Activated CD8-positive, alpha-beta memory T cell treated with anti-CD3 and anti-CD28 coated beads, Interleukin-2, amount 10 ng/mL, durations not matched to agents 7 days and 5 days (primary cell): Measurements from ENCODE around the gene RAF1. TPM values are rescaled to one million over a fixed set of nuclear protein-coding genes. Genes with fewer than 3 reads are reported as not detected.

Experiments
- ATAC-seq: fragments of 150-1000 bp; cut with Tn5 transposase; one replicate; pipeline ENCODE4 v1.10.0; 2021; ENCODE audit warnings: moderate library complexity
- CTCF ChIA-PET: fragments of 350-600 bp; sonication (Branson Sonifier 250); formaldehyde crosslinking; loops from one replicate; lab custom pipeline; 2021; ENCODE audit warnings: antibody characterized with exemption; lab: Charles Lee
- DNase-seq: peaks from one replicate; pipeline ENCODE4 v3.0.0-alpha.2; 2020
- H3K27ac Mint-ChIP-seq: one replicate; pipeline ENCODE4 v1.8.0; 2021; ENCODE audit warnings: mild to moderate bottlenecking, mixed read lengths
- H3K27me3 Mint-ChIP-seq: one replicate; pipeline ENCODE4 v1.8.0; 2021; ENCODE audit warnings: mixed read lengths
- H3K36me3 Mint-ChIP-seq: one replicate; pipeline ENCODE4 v1.8.0; 2021; ENCODE audit warnings: mild to moderate bottlenecking, mixed read lengths
- H3K4me1 Mint-ChIP-seq: one replicate; pipeline ENCODE4 v1.8.0; 2021; ENCODE audit warnings: mixed read lengths
- H3K4me3 Mint-ChIP-seq: one replicate; pipeline ENCODE4 v1.8.0; 2021; ENCODE audit warnings: mild to moderate bottlenecking, moderate library complexity, mixed read lengths
- H3K9me3 Mint-ChIP-seq: one replicate; pipeline ENCODE4 v1.8.0; 2022; ENCODE audit warnings: low read depth, mixed read lengths
- total RNA-seq, 2 experiments: library from RNA; stranded (reverse); gene quantifications; one replicate each; pipeline ENCODE4 v1.2.3, GENCODE V29; 2021

RAF1 gene
- total RNA-seq, 2 experiments from 2014 or later: 92.4 to 96.8 TPM

DNA sequence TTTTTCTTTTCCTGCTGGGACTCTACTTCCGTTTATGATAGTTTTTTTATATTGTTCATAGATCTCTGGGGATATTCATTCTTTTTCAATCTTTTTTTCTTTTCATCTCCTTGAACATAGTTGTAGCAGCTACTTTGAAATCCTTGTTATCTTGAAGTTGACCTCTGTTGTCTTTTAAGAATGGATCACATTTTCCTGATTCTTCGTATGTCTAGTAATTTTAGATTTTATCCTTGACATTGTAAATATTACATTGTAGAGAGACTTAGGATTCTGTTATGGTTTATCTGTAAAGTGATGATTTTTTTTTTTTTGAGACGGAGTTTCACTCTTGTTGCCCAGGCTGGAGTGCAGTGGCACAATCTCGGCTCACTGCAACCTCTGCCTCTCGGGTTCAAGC, 86.5 kb downstream of the RAF1 start:
- Mint-ChIP-seq H3K36me3 (peaks cover 50% of the 10 kb centered on the region), H3K9me3 (no peaks in the 10 kb centered on the region), H3K4me3 (no peak overlapping the region), H3K4me1 (peaks cover 6% of the 10 kb centered on the region), H3K27ac (no peak overlapping the region), H3K27me3 (no peaks in the 10 kb centered on the region)
- no peak for ATAC-seq
- CTCF ChIA-PET: interaction anchor here (0.6 to 1.8 kb wide), 3 partner anchors 9 to 1305 kb away, joined by 3 to 6 read pairs (median 3); partner anchors contain the start of gene ATG7
- no peak for DNase-seq

DNA sequence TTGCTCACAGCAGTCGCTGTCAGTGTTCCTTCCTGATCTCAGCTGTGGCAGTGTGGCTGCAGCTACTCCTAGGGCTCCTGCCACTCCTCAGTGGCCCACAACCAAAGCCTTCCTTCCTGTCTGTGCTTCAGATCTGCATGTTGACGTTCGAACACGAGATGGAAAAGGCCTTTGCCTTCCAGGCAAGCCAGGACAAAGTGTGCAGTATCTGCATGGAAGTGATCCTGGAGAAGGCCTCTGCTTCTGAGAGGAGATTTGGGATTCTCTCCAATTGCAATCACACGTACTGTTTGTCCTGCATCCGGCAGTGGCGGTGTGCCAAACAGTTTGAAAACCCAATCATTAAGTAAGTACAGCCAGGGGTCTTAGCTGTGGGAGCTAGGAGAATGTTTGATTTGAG, 89.3 kb downstream of the RAF1 start:
- Mint-ChIP-seq H3K27ac (no peak overlapping the region), H3K9me3 (no peaks in the 10 kb centered on the region), H3K4me1 (peaks cover 6% of the 10 kb centered on the region), H3K36me3 (peaks cover 60% of the 10 kb centered on the region), H3K27me3 (no peaks in the 10 kb centered on the region), H3K4me3 (no peak overlapping the region)
- CTCF ChIA-PET: no interaction called here
- ATAC-seq (no peak), DNase-seq (no peak)

DNA sequence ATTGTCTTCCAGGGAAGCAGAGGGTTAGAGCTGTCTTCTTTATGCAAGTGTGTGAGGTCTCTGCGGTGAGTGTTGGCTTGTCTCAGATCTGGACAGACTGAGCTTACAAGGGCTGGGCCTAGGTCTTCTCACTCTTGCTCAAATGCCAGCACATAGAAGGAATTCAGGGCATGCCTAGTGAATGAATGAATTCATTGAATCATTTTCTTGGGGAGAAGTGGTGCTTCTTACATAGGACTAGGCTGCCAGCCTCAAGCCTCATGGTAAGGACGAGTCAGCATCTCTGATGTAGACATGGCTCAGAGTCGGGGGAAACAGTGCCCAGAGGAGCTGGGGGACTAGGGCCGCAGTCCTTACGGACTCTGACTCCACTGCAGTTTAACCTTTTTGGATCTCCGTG, 89.8 kb downstream of the RAF1 start:
- ATAC-seq: no peak
- H3K27ac Mint-ChIP-seq: no peak overlapping the region
- no peak overlapping the region for H3K4me3 Mint-ChIP-seq
- no peaks in the 10 kb centered on the region for H3K9me3 Mint-ChIP-seq
- DNase-seq: no peak
- CTCF ChIA-PET: no interaction called here
- peaks cover 59% of the 10 kb centered on the region for H3K36me3 Mint-ChIP-seq
- no peaks in the 10 kb centered on the region for H3K27me3 Mint-ChIP-seq
- peaks cover 6% of the 10 kb centered on the region for H3K4me1 Mint-ChIP-seq

DNA sequence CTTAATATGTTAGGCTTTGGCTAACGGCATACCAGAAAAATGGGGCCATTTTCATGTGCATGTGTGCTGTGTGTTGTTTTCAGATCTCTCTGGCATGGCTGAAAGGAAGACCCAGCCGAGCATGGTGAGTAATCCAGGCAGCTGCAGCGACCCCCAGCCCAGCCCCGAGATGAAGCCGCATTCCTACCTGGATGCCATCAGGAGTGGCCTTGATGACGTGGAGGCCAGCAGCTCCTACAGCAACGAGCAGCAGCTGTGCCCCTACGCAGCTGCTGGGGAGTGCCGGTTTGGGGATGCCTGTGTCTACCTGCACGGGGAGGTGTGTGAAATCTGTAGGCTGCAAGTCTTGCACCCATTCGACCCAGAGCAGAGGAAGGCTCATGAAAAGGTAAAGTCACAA, 91.9 kb downstream of the RAF1 start:
- no peak for ATAC-seq
- Mint-ChIP-seq H3K4me1 (no peaks in the 10 kb centered on the region), H3K4me3 (no peak overlapping the region), H3K27ac (no peak overlapping the region), H3K9me3 (no peaks in the 10 kb centered on the region), H3K36me3 (peaks cover 51% of the 10 kb centered on the region), H3K27me3 (no peaks in the 10 kb centered on the region)
- CTCF ChIA-PET: no interaction called here
- DNase-seq: no peak

DNA sequence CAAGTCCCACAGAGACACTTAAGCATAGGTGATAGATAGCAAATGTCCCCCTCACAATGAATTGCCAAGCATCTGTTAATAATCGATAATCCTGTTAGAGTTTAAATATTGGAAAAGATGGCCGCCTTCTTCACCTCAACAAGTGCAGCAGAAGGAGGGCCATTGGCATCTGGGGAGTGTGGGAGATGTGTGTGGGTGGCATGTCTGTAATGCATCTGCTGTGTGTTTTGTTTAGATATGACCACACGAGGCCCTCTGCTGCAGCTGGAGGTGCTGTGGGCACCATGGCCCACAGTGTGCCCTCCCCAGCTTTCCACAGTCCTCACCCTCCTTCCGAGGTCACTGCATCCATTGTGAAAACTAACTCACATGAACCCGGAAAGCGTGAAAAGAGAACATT, 94.1 kb downstream of the RAF1 start:
- Mint-ChIP-seq H3K9me3 (peaks cover 8% of the 10 kb centered on the region), H3K4me1 (peaks cover 10% of the 10 kb centered on the region), H3K36me3 (peaks cover 51% of the 10 kb centered on the region), H3K27ac (no peak overlapping the region), H3K27me3 (no peaks in the 10 kb centered on the region), H3K4me3 (no peak overlapping the region)
- DNase-seq (no peak), ATAC-seq (no peak)
- CTCF ChIA-PET: interaction anchor here (1.4 to 1.7 kb wide), 2 partner anchors 10 to 11 kb away, joined by 3 to 5 read pairs; no protein-coding TSS in a partner anchor

DNA sequence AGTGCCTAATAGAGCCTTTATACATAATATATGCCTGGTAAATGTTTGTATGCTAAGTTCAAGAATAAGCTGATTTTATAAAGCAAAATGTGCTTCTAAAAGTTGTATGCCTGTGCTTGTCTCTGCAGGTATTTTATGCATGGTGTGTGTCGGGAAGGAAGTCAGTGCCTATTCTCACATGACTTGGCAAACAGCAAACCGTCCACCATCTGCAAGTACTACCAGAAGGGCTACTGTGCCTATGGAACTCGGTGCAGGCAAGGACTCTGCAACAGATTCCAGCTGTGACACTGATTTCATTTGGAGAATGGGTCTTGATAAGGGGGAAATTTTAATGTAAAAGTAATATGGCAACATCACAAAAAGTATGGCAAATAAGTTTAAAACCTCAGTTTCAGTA, 95.2 kb downstream of the RAF1 start:
- CTCF ChIA-PET: interaction anchor here (1.8 kb wide), 1 partner anchor 10 kb away, joined by 6 read pairs; no protein-coding TSS in a partner anchor

DNA sequence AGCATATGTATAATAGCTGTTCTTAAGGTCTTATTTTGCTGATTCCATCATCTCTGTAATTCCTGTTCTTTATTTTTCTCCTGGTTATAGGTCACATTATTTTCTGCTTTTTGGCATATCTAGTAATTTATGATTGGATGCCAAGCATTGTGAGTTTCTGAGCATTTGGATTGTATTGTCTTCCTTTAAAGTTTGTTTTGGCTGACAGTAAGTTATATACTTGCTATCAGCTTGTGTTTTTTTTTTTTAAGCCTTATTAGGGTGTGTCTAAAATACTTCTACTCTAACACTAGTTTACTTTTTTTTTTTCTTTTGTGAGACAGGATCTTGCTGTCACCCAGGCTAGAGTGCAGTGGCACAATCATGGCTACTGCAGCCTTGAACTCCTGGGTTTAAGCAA, 96.9 kb downstream of the RAF1 start:
- H3K4me1 Mint-ChIP-seq: peaks cover 13% of the 10 kb centered on the region
- no peak for ATAC-seq
- CTCF ChIA-PET: interaction anchor here (1.8 kb wide), 1 partner anchor 11 kb away, joined by 6 read pairs; no protein-coding TSS in a partner anchor
- H3K27me3 Mint-ChIP-seq: no peaks in the 10 kb centered on the region
- peaks cover 43% of the 10 kb centered on the region for H3K36me3 Mint-ChIP-seq
- H3K27ac Mint-ChIP-seq: no peak overlapping the region
- no peak overlapping the region for H3K4me3 Mint-ChIP-seq
- no peak for DNase-seq
- peaks cover 8% of the 10 kb centered on the region for H3K9me3 Mint-ChIP-seq

More for the DNA sequence above, 95.2 kb downstream of the RAF1 start:
- ATAC-seq (no peak), DNase-seq (no peak)
- Mint-ChIP-seq H3K4me1 (peaks cover 10% of the 10 kb centered on the region), H3K36me3 (peaks cover 51% of the 10 kb centered on the region), H3K4me3 (no peak overlapping the region), H3K9me3 (peaks cover 8% of the 10 kb centered on the region), H3K27me3 (no peaks in the 10 kb centered on the region), H3K27ac (no peak overlapping the region)

DNA sequence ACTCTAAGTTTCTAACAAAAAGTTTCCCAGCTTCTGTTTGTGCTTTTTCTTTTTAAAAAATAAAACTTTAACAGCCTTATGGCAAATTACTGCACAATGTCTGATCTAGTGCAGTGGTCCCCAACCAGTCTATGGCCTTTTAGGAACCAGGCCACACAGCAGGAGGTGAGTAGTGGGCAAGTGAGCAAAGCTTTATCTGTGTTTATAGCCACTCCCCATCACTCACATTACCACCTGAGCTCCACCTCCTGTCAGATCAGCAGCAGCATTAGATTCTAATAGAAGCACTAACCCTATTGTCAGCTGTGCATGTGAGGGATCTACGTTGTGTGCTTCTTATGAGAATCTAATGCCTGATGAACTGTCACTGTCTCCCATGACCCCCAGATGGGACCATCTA, 101.5 kb downstream of the RAF1 start:
- H3K36me3 Mint-ChIP-seq: peaks cover 18% of the 10 kb centered on the region
- H3K4me1 Mint-ChIP-seq: peaks cover 47% of the 10 kb centered on the region
- H3K4me3 Mint-ChIP-seq: no peak overlapping the region
- DNase-seq (no peak), ATAC-seq (no peak)
- H3K27ac Mint-ChIP-seq: no peak overlapping the region
- peaks cover 8% of the 10 kb centered on the region for H3K9me3 Mint-ChIP-seq
- H3K27me3 Mint-ChIP-seq: no peaks in the 10 kb centered on the region
- CTCF ChIA-PET: no interaction called here

DNA sequence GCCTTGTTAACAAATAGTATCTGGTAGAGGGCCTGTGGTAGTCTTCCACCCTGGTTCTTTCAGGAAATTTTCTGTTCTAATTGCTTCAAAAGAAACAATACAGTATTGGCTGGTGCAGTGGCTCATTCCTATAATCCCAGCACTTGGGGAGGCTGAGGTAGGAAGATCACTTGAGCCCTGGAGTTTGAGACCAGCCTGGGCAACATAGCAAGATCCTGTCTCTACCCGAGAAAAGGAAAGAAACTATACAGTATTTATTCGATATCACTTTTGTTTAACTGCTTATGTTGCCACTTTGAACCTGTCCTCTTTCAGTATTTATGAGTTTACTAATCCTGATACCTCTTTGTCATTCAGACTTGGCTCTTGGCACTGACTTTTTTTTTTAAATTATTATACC, 102.5 kb downstream of the RAF1 start:
- Mint-ChIP-seq H3K4me1 (peaks cover 46% of the 10 kb centered on the region), H3K27me3 (no peaks in the 10 kb centered on the region), H3K4me3 (no peak overlapping the region), H3K9me3 (peaks cover 4% of the 10 kb centered on the region), H3K36me3 (peaks cover 14% of the 10 kb centered on the region), H3K27ac (no peak overlapping the region)
- no peak for ATAC-seq
- DNase-seq: no peak
- CTCF ChIA-PET: no interaction called here

DNA sequence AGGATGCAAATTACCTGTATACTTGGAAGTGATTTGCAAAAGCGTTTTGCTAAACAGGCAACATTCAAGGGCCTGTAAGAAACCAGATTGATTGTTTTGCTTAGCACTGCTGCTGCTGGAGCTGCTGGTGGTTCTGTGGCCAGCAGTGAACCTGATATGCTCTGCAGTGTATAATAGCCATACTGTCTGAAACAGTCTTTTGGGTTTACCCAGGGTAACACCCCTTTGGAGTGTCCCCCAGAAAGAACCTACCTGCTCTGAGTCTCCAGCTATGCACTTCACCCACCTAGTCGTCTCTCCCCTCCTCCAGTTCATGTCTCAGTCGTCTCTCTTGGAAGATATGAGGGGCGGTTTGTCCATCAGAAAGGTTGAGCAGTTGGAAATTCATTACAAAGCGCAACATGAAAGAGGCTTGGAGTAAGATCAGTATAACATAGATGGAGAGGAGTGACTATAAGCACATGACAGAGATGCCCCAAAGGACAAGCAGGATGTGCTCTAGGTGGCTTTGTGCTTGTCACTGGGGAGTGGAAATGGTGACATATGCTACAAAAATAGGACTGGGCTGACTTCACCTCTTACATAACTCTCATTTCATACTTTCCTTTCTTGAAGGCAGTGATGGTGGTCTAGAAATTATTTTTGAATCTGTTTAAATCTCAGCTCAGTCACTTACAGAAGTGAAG, 103.3 kb downstream of the RAF1 start:
- peaks cover 10% of the 10 kb centered on the region for H3K36me3 Mint-ChIP-seq
- peaks cover 3% of the 10 kb centered on the region for H3K27me3 Mint-ChIP-seq
- ATAC-seq: no peak
- no peak overlapping the region for H3K4me3 Mint-ChIP-seq
- peaks cover 46% of the 10 kb centered on the region for H3K4me1 Mint-ChIP-seq
- CTCF ChIA-PET: interaction anchor here (1.3 kb wide), 1 partner anchor 10 kb away, joined by 5 read pairs; no protein-coding TSS in a partner anchor
- no peak for DNase-seq
- H3K9me3 Mint-ChIP-seq: no peaks in the 10 kb centered on the region
- H3K27ac Mint-ChIP-seq: no peak overlapping the region

DNA sequence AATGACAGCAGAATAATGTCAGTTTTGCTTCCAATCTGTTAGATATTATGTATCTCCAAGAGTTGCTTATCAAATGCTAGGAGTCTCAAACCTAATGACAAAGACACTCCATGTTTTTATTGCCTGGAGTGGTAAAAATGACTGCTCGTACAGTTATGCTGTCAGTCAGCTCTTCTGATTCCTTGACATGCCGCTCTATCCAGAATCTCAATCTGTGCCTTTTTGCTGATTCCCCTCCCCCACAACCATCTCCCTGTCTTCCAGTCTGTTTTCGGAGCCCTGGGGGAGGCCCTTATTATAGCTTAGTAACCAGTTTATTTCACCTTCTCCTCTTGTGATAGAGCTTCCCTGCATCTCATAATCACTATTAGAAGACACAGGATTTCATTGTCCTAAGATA, 104.4 kb downstream of the RAF1 start:
- Mint-ChIP-seq H3K4me1 (peaks cover 46% of the 10 kb centered on the region), H3K9me3 (no peaks in the 10 kb centered on the region), H3K27me3 (peaks cover 9% of the 10 kb centered on the region), H3K36me3 (peaks cover 3% of the 10 kb centered on the region), H3K27ac (no peak overlapping the region), H3K4me3 (no peak overlapping the region)
- CTCF ChIA-PET: interaction anchor here (1.3 kb wide), 2 partner anchors 11 kb away, joined by 3 to 5 read pairs; no protein-coding TSS in a partner anchor
- ATAC-seq: no peak
- no peak for DNase-seq

DNA sequence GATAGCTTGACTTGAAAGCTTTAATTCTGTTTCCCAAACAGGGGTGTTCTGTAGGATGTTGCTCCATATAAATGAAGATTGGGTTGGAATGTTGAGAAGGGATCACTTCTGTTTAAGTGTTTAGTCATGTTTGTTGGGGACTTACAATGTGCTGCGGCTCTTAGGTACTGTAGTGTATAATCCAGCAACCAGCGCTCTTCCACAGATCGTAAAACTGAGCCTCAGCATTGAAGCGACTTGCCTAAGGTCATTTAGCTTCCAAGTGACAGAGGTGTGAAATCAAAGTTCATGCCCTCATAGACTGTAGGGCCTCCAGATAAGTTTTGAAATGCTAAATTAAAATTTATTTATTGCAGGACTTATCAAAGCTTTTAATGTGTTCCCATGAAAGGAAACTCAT, 105.2 kb downstream of the RAF1 start:
- CTCF ChIA-PET: interaction anchor here (1.3 kb wide), 1 partner anchor 12 kb away, joined by 3 read pairs; no protein-coding TSS in a partner anchor
- Mint-ChIP-seq H3K9me3 (no peaks in the 10 kb centered on the region), H3K4me3 (peak overlapping the region; percentile 90), H3K27me3 (peaks cover 16% of the 10 kb centered on the region), H3K4me1 (peaks cover 50% of the 10 kb centered on the region), H3K27ac (no peak overlapping the region), H3K36me3 (peaks cover 1% of the 10 kb centered on the region)
- ATAC-seq (no peak), DNase-seq (no peak)

DNA sequence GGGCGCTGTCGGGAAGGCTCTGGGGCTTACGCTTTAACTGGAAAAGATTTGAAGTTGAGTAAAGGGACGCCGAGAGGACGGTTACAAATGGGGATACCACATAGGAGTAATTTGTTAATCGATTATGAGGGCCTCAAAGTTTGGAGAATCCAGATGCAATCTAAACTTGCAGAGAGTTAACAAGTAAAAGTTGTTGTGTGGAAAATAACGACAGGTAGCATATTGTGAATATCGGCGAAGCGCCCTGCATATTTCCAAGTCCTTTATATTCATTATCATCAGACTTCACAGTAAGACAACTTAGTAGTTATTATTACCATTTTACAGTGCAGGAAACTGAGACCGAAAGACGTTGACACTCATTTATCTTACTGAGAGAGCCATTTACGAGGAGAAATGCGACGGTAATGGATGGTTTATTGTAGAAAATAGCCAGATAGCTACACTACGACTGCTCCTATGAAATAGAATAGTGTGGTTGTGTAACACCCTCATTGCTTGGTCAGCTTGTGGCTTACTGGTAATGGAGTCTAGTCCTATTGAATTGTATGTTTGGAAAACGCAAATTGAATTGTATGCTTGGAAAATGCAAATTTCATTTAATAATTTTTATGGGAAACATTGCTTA, 106.3 kb downstream of the RAF1 start:
- Mint-ChIP-seq H3K27me3 (peaks cover 25% of the 10 kb centered on the region), H3K9me3 (no peaks in the 10 kb centered on the region), H3K36me3 (no peaks in the 10 kb centered on the region), H3K27ac (peak overlapping the region; percentile 87), H3K4me1 (peaks cover 52% of the 10 kb centered on the region), H3K4me3 (peak overlapping the region; percentile 90)
- CTCF ChIA-PET: no interaction called here
- no peak for DNase-seq
- ATAC-seq: no peak
